Hepatic stellate cell (primary cell): ENCODE results near the gene YIPF2.
"Not testable (repeated sequence)": the region's sequence is repeated elsewhere in the genome, so short reads cannot be mapped to it uniquely, and the experiment has no call there.

Source experiments
- DNase-seq: peaks from one replicate; pipeline ENCODE4 v3.0.0; 2011; ENCODE audit warnings: low spot score

The YIPF2 gene

GRCh38 chr19:10928563-10929401 is at the start of gene YIPF2, which contains the start of gene TIMM29:
Gene YIPF2 (minus strand): TSS chr19:10928639. CDS start chr19:10928410, 229 bp downstream.
Gene TIMM29 (plus strand): TSS chr19:10928811. CDS start chr19:10928823, 12 bp downstream.
- DNase-seq, result peak; percentile 98

- DNase-seq, result no peak
Observed at GRCh38 chr19:10977742-10978092, 49.3 kb upstream of the YIPF2 start.

DNA sequence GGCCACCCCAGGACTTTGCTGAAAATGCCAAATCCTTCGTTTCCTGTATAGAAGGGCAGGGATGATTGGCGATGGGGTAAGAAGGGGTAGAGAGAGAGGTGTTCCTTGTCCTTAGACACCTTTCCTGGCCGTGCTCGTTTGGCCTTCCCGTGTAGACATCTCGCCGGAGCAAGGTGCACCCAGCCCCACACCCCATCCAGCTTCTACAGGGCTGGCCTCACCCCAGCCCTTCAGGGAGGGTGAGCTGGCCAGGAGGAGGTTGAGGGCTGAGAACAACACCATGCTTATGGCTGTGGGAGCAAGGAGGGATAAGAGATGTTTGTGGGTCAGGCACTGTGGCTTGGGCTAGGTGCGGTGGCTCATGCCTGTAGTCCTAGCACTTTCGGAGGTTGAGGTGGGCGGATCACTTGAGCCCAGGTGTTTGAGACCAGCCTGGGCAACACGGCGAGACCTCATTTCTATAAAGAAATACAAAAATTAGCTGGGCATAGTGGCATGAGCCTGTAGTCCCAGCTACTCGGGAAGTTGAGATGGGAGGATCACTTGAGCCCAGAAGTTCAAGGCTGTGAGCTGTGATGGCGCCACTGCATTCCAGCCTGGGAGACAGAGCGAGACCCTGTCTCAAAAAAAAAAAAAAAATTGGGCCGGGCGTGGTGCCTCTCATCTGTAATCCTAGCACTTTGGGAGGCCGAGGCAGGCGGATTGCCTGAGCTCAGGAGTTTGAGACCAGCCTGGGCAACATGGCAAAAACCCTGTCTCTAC is 47.9 kb upstream of the YIPF2 start:
- DNase-seq, result no peak

DNA sequence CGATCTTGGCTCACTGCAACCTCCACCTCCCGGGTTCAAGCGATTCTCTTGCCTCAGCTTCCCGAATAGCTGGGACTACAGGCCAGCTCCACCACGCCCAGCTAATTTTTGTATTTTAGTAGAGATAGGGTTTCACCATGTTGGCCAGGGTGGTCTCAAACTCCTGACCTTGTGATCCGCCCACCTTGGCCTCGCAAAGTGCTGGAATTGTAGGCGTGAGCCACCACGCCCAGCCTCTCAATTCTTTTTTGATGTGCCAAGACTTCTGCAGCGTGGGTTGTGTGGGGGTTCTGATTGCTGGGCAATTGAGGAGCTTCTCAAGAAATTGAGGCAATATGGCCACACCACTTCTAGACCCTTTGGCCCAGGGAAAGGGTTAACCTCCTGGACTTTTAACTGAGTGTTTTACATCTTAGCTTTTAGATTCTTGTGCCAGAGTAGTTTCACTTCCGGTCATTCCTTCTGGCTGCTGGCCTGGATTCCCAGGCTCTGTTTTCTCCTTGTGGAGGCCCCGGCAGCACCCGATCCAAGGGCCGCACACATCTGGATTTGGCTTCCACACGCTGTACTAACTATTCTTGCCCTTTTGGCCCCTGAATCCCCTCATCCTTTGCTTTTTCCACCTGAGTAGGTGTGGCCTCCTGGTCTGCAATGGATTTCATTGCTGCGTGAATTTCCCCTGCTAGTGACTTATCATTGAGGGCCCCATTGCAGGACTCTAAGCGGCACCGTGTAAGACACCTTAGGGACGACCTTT is 47.1 kb upstream of the YIPF2 start:
- DNase-seq, result peak; percentile 72

- DNase-seq, result no peak
Observed at GRCh38 chr19:10971107-10971726, 42.8 kb upstream of the YIPF2 start.

DNA sequence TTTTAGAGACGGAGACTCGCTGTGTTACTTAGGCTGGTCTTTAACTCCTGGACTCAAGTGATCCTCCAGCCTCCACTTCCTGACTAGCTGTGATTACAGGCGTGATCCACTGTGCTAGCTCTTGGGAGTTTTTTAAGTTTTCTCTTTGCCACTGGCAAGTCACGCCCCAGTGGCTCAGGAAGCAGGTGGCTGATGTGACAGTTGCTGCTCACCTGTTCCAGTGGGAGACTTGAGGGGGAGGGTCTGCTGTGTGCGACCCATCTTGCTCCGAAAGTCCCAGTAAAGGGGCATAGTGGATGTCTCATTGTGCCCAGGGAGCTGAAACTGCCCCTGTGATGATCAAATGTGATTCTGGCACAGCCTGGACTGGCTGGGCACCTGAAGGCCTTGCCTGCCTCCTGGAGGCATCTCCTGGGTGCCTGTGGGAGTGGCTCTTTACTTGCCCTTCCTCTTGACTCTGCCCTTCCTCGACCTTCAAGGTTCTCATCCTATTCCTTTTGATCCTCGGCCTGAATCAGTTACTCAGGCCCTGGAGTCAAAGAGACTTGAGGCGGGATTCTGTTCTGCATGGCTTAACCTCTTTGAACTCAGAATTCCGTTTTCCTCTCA is 40.2 kb upstream of the YIPF2 start:
- DNase-seq, result no peak

GRCh38 chr19:10966809-10967208 is 38.4 kb upstream of the YIPF2 start:
- no peak for DNase-seq

DNA sequence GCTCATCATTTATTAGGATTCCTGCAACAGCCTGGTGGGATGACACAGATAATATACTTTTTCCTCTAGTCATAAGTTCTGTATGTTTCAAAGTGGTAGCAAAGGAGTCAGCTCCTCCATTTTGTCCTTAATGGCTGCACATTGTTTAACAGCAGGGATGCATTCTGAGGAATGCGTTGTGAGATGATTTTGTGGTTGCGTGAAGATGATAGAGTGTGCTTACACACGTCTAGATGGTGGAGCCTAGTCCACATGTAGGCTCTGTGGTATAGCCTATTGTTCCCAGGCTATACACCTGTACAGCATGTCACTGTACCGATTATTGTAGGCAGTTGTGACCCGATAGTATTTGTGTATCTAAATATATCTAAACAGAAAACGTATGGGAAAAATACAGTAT is 37.0 kb upstream of the YIPF2 start:
- no peak for DNase-seq

DNA sequence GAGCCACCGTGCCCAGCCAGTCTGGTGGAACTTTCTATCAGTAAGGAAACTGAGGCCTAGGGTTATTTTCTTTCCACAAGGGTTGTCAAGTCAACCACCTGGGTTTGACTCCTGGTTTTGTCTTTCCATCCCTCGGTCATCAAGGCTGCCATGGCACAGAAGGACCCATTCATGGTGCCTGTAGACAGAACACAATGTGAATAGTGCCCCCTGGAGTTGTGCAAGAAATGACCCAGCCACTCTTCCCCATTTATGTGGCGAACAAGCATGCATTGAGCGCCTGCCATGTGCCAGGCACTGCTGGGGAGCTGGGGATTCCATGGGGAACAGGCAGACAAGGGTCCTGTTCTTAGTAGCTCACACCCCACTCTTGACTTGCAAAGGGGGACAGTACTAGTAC is 36.5 kb upstream of the YIPF2 start:
- DNase-seq, result no peak

- no peak for DNase-seq
Observed at GRCh38 chr19:10963865-10964264, 35.4 kb upstream of the YIPF2 start.

- DNase-seq, result no peak
Observed at GRCh38 chr19:10962863-10963262, 34.4 kb upstream of the YIPF2 start.

- peak; percentile 45 for DNase-seq
Observed at GRCh38 chr19:10961073-10961860, 32.8 kb upstream of the YIPF2 start.

DNA sequence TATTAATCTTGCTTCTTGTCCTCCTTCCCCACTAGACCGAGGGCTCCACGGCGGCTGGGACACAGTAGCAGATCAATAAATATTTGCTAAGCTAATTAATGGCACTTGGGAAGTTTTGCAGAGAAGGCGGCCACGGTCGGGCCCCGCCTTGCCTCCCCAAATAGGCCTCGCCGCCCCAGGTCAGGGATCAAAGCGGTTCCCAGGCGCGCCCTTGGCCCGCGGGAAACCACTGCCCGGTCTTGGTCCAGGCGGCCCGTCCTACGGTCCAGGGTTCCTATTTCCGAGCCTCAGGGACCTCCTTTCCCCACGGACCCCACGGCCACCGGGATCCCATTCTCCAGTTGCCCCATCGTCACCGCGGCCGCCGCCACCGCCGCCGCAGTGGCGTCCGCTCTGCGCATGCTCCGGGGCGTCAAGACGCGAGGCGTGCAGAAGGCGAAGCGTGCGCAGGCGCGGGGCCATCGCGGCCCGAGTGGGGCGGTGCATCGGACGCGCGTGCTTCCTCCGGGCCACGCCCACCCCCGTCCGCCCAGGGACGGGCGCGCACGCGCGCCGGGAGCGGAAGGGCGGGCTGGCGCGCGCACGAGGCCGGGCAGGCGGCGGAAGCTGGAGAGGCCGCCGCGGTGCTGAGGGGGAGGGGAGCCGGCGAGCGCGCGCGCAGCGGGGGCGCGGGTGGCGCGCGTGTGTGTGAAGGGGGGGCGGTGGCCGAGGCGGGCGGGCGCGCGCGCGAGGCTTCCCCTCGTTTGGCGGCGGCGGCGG is 32.1 kb upstream of the YIPF2 start, which contains the start of gene SMARCA4:
Gene SMARCA4 (plus strand): TSS at position 717 of the 759 bp plus-strand sequence. CDS start 23,122 bp downstream, outside the sequence.
- DNase-seq, result peak; percentile 100

GRCh38 chr19:10959277-10959968 is 31.0 kb upstream of the YIPF2 start:
- not testable (repeated sequence) for DNase-seq

GRCh38 chr19:10952809-10953208 is 24.4 kb upstream of the YIPF2 start:
- DNase-seq, result no peak

DNA sequence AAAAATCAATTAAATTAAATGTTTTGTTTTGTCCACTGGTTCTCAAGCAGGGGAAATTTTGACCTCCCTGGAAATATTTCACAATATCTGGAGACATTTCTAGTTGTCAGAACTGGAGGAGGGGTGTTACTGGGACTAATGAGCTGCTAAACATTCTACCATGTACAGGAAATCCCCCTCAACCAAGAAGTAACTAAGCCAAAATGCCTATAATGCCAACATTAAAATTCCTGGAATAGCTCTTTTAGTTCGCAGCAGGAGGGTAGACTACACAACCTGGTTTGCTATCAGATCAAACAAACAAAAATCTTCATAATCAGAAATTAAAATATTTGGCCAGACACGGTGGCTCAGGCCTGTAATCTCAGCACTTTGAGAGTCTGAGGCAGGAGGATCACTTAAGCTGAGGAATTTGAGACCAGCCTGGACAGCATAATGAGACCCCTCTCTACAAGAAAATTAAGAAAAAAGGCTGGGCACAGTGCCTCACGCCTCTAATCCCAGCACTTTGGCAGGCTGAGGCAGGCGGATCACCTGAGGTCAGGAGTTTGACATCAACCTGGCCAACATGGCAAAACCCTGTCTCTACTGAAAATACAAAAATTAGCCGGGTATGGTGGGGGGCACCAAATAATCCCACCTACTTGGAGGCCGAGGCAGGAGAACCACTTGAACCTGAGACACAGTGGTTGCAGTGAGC is 18.7 kb upstream of the YIPF2 start:
- DNase-seq, result no peak

DNA sequence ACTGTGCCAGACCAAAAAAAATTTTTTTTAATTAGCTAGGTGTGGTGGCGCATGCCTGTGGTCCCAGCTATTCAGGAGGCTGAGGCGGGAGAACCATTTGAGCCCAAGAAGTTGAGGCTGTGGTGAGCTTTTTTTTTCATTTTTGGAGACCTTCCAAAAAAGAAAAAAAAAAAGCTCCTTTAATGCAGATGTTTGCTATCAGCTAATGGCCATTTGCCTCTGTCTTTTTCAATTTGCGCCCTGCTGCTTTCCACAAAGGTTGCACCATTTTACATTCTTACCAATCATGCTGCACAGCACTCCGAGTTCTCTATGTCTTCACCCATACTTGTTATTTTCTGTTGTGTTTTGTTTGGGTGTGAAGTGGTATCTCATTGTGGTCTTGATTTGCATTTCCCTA is 16.8 kb upstream of the YIPF2 start:
- no peak for DNase-seq

GRCh38 chr19:10943412-10943811 is 15.0 kb upstream of the YIPF2 start:
- not testable (repeated sequence) for DNase-seq

- DNase-seq, result not testable (repeated sequence)
Observed at GRCh38 chr19:10941649-10942048, 13.2 kb upstream of the YIPF2 start.
